PC-3 (cell line): ENCODE data around the gene FCN3. TPM values are rescaled to one million over a fixed set of nuclear protein-coding genes. Genes with fewer than 3 reads are reported as not detected.
A peak's percentile ranks its signal among the peaks of the same experiment; 100 is the strongest.

Experiments
- ATAC-seq: fragments of 200-7000 bp; cut with Tn5 transposase; 2 replicates; pipeline ENCODE4 v1.9.1; 2020; ENCODE audit warnings: mild to moderate bottlenecking, moderate library complexity
- BruUV-seq: library from RNA; stranded (reverse); fragments of 400-500 nt; replicated peaks from 2 replicates; lab custom pipeline; 2021; lab: Mats Ljungman, UMichigan
- CTCF ChIA-PET: fragments of 300-600 bp; sonication (Branson Sonifier 250); formaldehyde crosslinking; loops from one replicate; lab custom pipeline; 2022; ENCODE audit warnings: antibody characterized with exemption; lab: Charles Lee
- POLR2A ChIA-PET: fragments of 300-600 bp; sonication (Branson Sonifier 250); formaldehyde crosslinking; loops from one replicate; lab custom pipeline; 2022; ENCODE audit warnings: antibody characterized with exemption; ENCODE audit not compliant: unreplicated experiment; lab: Charles Lee
- DNase-seq: peaks from one replicate; pipeline ENCODE4 v3.0.0-alpha.2; 2015
- H2AFZ ChIP-seq: fragments of 300-600 bp; sonication (generic); 2 replicates; pipeline ENCODE4 v1.6.0; 2016; ENCODE audit warnings: antibody characterized with exemption, low read length
- H3F3A ChIP-seq: fragments of 300-600 bp; sonication (generic); one replicate; pipeline ENCODE4 v1.6.0; 2017; ENCODE audit warnings: antibody characterized with exemption, low read length, control low read depth, mild to moderate bottlenecking; ENCODE audit not compliant: unreplicated experiment
- H3K27ac ChIP-seq: fragments of 300-600 bp; sonication (generic); 2 replicates; pipeline ENCODE4 v1.5.1; 2016; ENCODE audit warnings: mild to moderate bottlenecking, low read length
- H3K27me3 ChIP-seq: fragments of 300-600 bp; sonication (generic); 2 replicates; pipeline ENCODE4 v1.6.1; 2016; ENCODE audit warnings: low read length, mixed read lengths
- H3K36me3 ChIP-seq: fragments of 300-600 bp; sonication (generic); 2 replicates; pipeline ENCODE4 v1.6.1; 2016; ENCODE audit warnings: low read depth, mixed run types, low read length, mixed read lengths
- H3K4me1 ChIP-seq: fragments of 300-600 bp; sonication (generic); 2 replicates; pipeline ENCODE4 v1.5.1; 2016; ENCODE audit warnings: low read length; ENCODE audit not compliant: insufficient read depth
- H3K4me2 ChIP-seq: fragments of 300-600 bp; sonication (generic); 2 replicates; pipeline ENCODE4 v1.6.0; 2016; ENCODE audit warnings: low read length
- H3K4me3 ChIP-seq: fragments of 300-600 bp; sonication (generic); 2 replicates; pipeline ENCODE4 v1.5.1; 2016; ENCODE audit warnings: mild to moderate bottlenecking, low read length, mixed read lengths
- H3K79me2 ChIP-seq: fragments of 300-600 bp; sonication (generic); 2 replicates; pipeline ENCODE4 v1.6.1; 2017; ENCODE audit warnings: low read length, mixed read lengths
- H3K9ac ChIP-seq: fragments of 300-600 bp; sonication (generic); 2 replicates; pipeline ENCODE4 v1.6.0; 2016; ENCODE audit warnings: mild to moderate bottlenecking, low read length
- H3K9me2 ChIP-seq: fragments of 300-600 bp; sonication (generic); replicated peaks from 2 replicates; pipeline ENCODE4 v1.6.1; 2016; ENCODE audit warnings: mixed run types, low read length, mixed read lengths
- H3K9me3 ChIP-seq: fragments of 300-600 bp; sonication (generic); 2 replicates; pipeline ENCODE4 v1.6.1; 2016; ENCODE audit warnings: low read length, mixed read lengths
- H4K20me1 ChIP-seq: fragments of 300-600 bp; sonication (generic); 2 replicates; pipeline ENCODE4 v1.6.1; 2016; ENCODE audit warnings: low read length, mixed read lengths
- CTCF ChIP-seq: fragments of 300-600 bp; sonication (generic); conservative IDR thresholded peaks from 2 replicates; pipeline ENCODE4 v1.5.1; 2017; ENCODE audit warnings: antibody characterized with exemption, low read depth, mild to moderate bottlenecking, low read length
- EZH2 ChIP-seq: fragments of 300-600 bp; sonication (generic); IDR thresholded peaks from one replicate; pipeline ENCODE4 v1.6.1; 2017; ENCODE audit warnings: antibody characterized with exemption, mild to moderate bottlenecking, low read length; ENCODE audit not compliant: unreplicated experiment
- EZH2phosphoT487 ChIP-seq: fragments of 300-600 bp; sonication (generic); IDR thresholded peaks from 2 replicates; pipeline ENCODE4 v1.6.1; 2018; ENCODE audit warnings: mild to moderate bottlenecking, antibody characterized with exemption, low read length, borderline replicate concordance
- intact Hi-C: fragments of 100-400 bp; cut with micrococcal nuclease; formaldehyde crosslinking; loops from 2 replicates; pipeline ENCODE4 v1.9.0; 2023
- total RNA-seq: library from RNA; depleted of rRNA; stranded (reverse); fragments of >200 nt; gene quantifications from 2 replicates; pipeline ENCODE4 v1.2.3, GENCODE V29; 2014

FCN3 gene
- total RNA-seq, 1 experiment from 2014 or later, result not detected

GRCh38 chr1:27366411-27367159 is 8.0 kb downstream of the FCN3 start, which contains the start of gene MAP3K6:
Gene MAP3K6, minus strand, starts transcription at chr1:27366961. Its CDS starts 364 bp downstream, at chr1:27366597.
- ChIA-PET POLR2A (interaction anchor here (0.6 kb wide), 3 partner anchors 18 to 464 kb away, joined by 3 to 11 read pairs (median 4); partner anchors contain the start of gene PPP1R8), CTCF (interaction anchor here (0.5 to 2.5 kb wide), 6 partner anchors 8 to 67 kb away, joined by 3 to 12 read pairs (median 5); partner anchors contain the start of gene SYTL1)
- Histone ChIP-seq H3K79me2 (peaks cover 10% of the 10 kb centered on the region), H3K9me2 (no peaks in the 10 kb centered on the region), H3K4me1 (peaks cover 13% of the 10 kb centered on the region), H3K9me3 (no peaks in the 10 kb centered on the region), H2AFZ (peak within 1 kb of the TSS; percentile 99), H3K36me3 (no peaks in the 10 kb centered on the region), H3K27me3 (no peaks in the 10 kb centered on the region), H3F3A (no peaks in the 10 kb centered on the region), H3K4me3 (peak within 1 kb of the TSS; percentile 89), H3K4me2 (peak within 1 kb of the TSS; percentile 100), H3K27ac (peak within 1 kb of the TSS; percentile 76), H3K9ac (peak within 1 kb of the TSS; percentile 93), H4K20me1 (no peaks in the 10 kb centered on the region)
- intact Hi-C loops, result loop anchor here (2.0 kb wide), 1 partner anchor 44 kb away; the partner anchor contains the start of gene TMEM222
- peak; percentile 85 for DNase-seq
- TF ChIP-seq EZH2phosphoT487, result no peak
- TF ChIP-seq CTCF, result peak; percentile 47
- TSS peak; percentile 70 for BruUV-seq
- peak; percentile 76 for ATAC-seq

- Histone ChIP-seq H3K9ac (peak overlapping the region; percentile 93), H4K20me1 (no peaks in the 10 kb centered on the region), H3K79me2 (peaks cover 10% of the 10 kb centered on the region), H3F3A (no peaks in the 10 kb centered on the region), H3K9me2 (no peaks in the 10 kb centered on the region), H3K27ac (peak overlapping the region; percentile 55), H2AFZ (peak overlapping the region; percentile 90), H3K4me1 (peaks cover 13% of the 10 kb centered on the region), H3K9me3 (no peaks in the 10 kb centered on the region), H3K36me3 (no peaks in the 10 kb centered on the region), H3K4me2 (peak overlapping the region; percentile 97), H3K27me3 (no peaks in the 10 kb centered on the region), H3K4me3 (peak overlapping the region; percentile 89)
- intact Hi-C loops, result loop anchor here (2.0 kb wide), 1 partner anchor 43 kb away; the partner anchor contains the start of gene TMEM222
- ChIA-PET POLR2A (interaction anchor here (0.6 kb wide), 2 partner anchors 24 to 39 kb away, joined by 3 to 21 read pairs; no protein-coding TSS in a partner anchor), CTCF (interaction anchor here (0.5 to 2.5 kb wide), 7 partner anchors 8 to 399 kb away, joined by 4 to 16 read pairs (median 9); partner anchors contain the start of gene SYTL1)
- BruUV-seq, result no TSS peak
- ATAC-seq (peak; percentile 62), DNase-seq (peak; percentile 67)
- TF ChIP-seq EZH2phosphoT487, result no peak
- TF ChIP-seq CTCF, result no peak
- TF ChIP-seq EZH2, result no peak
These were observed 8.6 kb downstream of the FCN3 start for GRCh38 chr1:27366113-27366410.
